Ectodermal cell (in vitro differentiated cells): ENCODE results near the gene NIPA2. TPM values are rescaled to one million over a fixed set of nuclear protein-coding genes. Genes with fewer than 3 reads are reported as not detected.
"Not testable (repeated sequence)": the region's sequence is repeated elsewhere in the genome, so short reads cannot be mapped to it uniquely, and the experiment has no call there.

Experiments
- H3K27ac ChIP-seq: 2 replicates; pipeline ENCODE4 v1.7.0; 2013; ENCODE audit warnings: mild to moderate bottlenecking, low read depth, low read length; ENCODE audit not compliant: insufficient read depth, poor library complexity, severe bottlenecking
- H3K27me3 ChIP-seq: 2 replicates; pipeline ENCODE4 v1.7.0; 2013; ENCODE audit warnings: mild to moderate bottlenecking, low read length; ENCODE audit not compliant: insufficient read depth, control insufficient read depth, poor library complexity, severe bottlenecking
- H3K36me3 ChIP-seq: one replicate; pipeline ENCODE4 v1.7.0; 2013; ENCODE audit warnings: low read length; ENCODE audit not compliant: control insufficient read depth, insufficient read depth
- H3K4me1 ChIP-seq: one replicate; pipeline ENCODE4 v1.7.0; 2013; ENCODE audit warnings: low read length; ENCODE audit not compliant: control insufficient read depth, insufficient read depth
- H3K4me3 ChIP-seq: 2 replicates; pipeline ENCODE4 v1.7.0; 2013; ENCODE audit warnings: low read depth, low read length, control low read depth; ENCODE audit not compliant: insufficient read depth
- H3K9me3 ChIP-seq: 2 replicates; pipeline ENCODE4 v1.7.0; 2013; ENCODE audit warnings: mild to moderate bottlenecking, low read length, moderate library complexity; ENCODE audit not compliant: control insufficient read depth
- WGBS, 2 experiments: methylation state at CpG; one replicate each; pipeline ENCODE4 v1.1.7; 2013; ENCODE audit warnings: missing lambda C conversion rate in 2 of 2; 5-methylcytosine and 5-hydroxymethylcytosine counted together
- polyA plus RNA-seq, 4 experiments: library from polyadenylated mRNA; stranded (reverse); fragments of 50-300 nt; gene quantifications; one replicate each; pipeline ENCODE4 v1.2.3, GENCODE V29; 2013

Gene NIPA2
- polyA plus RNA-seq (2013, experiment 1 of 4), result 52.7 TPM
- polyA plus RNA-seq (2013, experiment 2 of 4), result 51.8 TPM
- 40.1 TPM for polyA plus RNA-seq (2013, experiment 3 of 4)
- polyA plus RNA-seq (2013, experiment 4 of 4), result 44.9 TPM

GRCh38 chr15:22838292-22839042 lies at the start of gene NIPA2:
Gene NIPA2 (plus strand): TSS chr15:22838666. CDS start chr15:22851732, 13,066 bp downstream.
- Histone ChIP-seq H3K4me3 (peak within 1 kb of the TSS; percentile 70), H3K36me3 (no peaks in the 10 kb centered on the region), H3K27me3 (no peaks in the 10 kb centered on the region), H3K27ac (peak within 1 kb of the TSS; percentile 52), H3K4me1 (peaks cover 9% of the 10 kb centered on the region), H3K9me3 (no peaks in the 10 kb centered on the region)
- WGBS, 2 experiments, result 0% methylated on average over 83 of the region's 83 CpGs

DNA sequence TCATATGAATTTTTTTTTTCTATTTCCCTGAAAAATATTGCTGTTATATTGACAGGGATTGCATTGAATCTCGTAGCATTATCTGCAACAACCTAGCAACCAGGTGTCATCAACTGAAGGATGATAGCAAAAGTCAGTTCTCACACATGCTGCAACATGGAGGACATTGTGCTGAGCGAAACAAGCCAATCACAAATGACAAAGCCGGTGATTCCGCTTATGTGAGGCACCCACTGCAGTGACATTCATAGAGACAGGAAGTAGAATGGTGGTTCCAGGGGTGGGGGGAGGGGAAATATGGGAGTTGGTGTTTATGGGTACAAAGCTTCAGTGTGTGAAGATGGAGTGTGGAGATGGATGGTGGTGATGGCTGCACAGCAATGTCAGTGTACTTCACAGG lies 44.4 kb upstream of the NIPA2 start:
- H3K36me3 ChIP-seq, result no peaks in the 10 kb centered on the region
- no peak overlapping the region for H3K27ac ChIP-seq
- no peaks in the 10 kb centered on the region for H3K9me3 ChIP-seq
- H3K4me3 ChIP-seq, result no peak overlapping the region
- no peaks in the 10 kb centered on the region for H3K27me3 ChIP-seq
- H3K4me1 ChIP-seq, result no peaks in the 10 kb centered on the region
- 95 to 97% methylated on average over 4 of the region's 4 CpGs for WGBS, 2 experiments

GRCh38 chr15:22794621-22795167 lies 43.8 kb upstream of the NIPA2 start:
- H3K36me3 ChIP-seq, result no peaks in the 10 kb centered on the region
- H3K9me3 ChIP-seq, result no peaks in the 10 kb centered on the region
- 92 to 93% methylated on average over 17 of the region's 17 CpGs for WGBS, 2 experiments
- H3K27ac ChIP-seq, result no peak overlapping the region
- no peaks in the 10 kb centered on the region for H3K27me3 ChIP-seq
- no peaks in the 10 kb centered on the region for H3K4me1 ChIP-seq
- no peak overlapping the region for H3K4me3 ChIP-seq

DNA sequence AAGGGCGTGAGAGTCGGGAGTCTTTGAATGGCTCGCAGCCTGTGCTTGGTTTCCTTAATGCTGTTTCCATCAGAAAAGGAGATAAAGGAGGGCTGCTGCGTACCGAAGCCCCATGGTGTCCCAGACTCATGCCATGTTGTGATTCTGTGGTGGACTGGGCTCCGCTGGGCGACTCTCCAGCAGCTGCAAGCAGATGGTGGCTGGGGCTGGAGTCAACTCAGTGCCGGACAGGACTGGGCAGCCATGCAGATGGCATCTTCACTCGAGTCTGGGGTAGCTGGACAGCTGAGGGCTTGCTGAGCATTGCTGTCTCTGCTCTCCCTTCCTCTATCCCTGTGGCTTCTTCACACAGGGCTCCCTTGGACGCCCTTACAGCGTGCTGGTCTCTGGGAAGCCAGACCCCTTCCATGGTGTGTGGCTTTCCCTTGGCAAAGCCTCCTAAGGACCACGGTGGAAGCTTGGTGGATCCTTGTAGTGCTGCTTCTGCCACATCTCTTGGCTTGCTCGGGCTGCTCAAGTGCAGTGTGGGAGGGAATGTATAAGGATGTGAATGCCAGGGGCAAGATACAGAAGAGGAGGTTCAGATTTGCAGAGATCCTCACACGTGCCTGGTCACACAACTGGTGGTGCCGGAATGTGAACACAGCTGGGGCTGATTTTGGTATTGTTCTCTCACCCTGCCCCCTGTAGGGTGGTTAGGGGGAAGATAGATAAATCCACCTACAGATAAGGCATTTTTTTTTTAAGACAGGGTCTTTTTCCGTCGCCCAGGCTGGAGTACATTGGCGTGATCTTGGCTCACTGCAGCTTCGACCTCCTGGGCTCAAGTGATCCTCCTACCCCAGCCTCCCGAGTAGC lies 43.0 kb upstream of the NIPA2 start:
- H3K9me3 ChIP-seq, result no peaks in the 10 kb centered on the region
- H3K27me3 ChIP-seq, result no peaks in the 10 kb centered on the region
- H3K27ac ChIP-seq, result no peak overlapping the region
- no peaks in the 10 kb centered on the region for H3K4me1 ChIP-seq
- no peak overlapping the region for H3K4me3 ChIP-seq
- H3K36me3 ChIP-seq, result no peaks in the 10 kb centered on the region
- WGBS, 2 experiments, result 92% methylated on average over 20 of the region's 20 CpGs

DNA sequence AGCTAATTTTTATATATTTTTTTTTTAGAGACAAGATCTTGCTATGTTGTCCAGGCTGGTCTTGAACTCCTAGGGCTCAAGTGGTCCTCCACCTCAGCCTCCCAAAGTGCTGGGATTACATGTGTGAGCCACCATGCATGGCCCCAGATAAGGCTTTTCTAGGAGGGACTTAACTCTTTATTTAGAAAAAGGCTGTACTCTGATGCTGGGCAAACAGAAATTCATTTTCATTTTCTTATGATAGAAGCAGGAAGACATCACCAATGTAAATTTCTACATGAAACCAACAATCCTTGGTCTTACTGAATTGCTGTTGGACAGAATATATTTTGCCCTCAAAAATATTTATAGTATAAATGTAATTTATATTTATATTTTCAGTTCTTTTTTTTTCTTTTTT lies 42.4 kb upstream of the NIPA2 start:
- Histone ChIP-seq H3K36me3 (no peaks in the 10 kb centered on the region), H3K4me3 (no peak overlapping the region), H3K4me1 (no peaks in the 10 kb centered on the region), H3K27ac (no peak overlapping the region), H3K9me3 (no peaks in the 10 kb centered on the region), H3K27me3 (no peaks in the 10 kb centered on the region)

- WGBS, 2 experiments, result 86 to 92% methylated on average over 2 of the region's 2 CpGs
- Histone ChIP-seq H3K4me3 (no peak overlapping the region), H3K9me3 (no peaks in the 10 kb centered on the region), H3K4me1 (no peaks in the 10 kb centered on the region), H3K36me3 (no peaks in the 10 kb centered on the region), H3K27me3 (no peaks in the 10 kb centered on the region), H3K27ac (no peak overlapping the region)
These were observed 38.6 kb upstream of the NIPA2 start for GRCh38 chr15:22799902-22800301.

- not testable (repeated sequence) for H3K27ac ChIP-seq, H3K4me3 ChIP-seq, H3K36me3 ChIP-seq, H3K27me3 ChIP-seq, H3K9me3 ChIP-seq, H3K4me1 ChIP-seq
- 93% methylated on average over 6 to 7 of the region's 10 CpGs for WGBS, 2 experiments
These were observed 35.5 kb upstream of the NIPA2 start for GRCh38 chr15:22803006-22803405.

- H3K4me1 ChIP-seq, result no peaks in the 10 kb centered on the region
- no peaks in the 10 kb centered on the region for H3K36me3 ChIP-seq
- H3K9me3 ChIP-seq, result no peaks in the 10 kb centered on the region
- H3K27me3 ChIP-seq, result no peaks in the 10 kb centered on the region
- no peak overlapping the region for H3K27ac ChIP-seq
- 94 to 95% methylated on average over 11 of the region's 11 CpGs for WGBS, 2 experiments
- H3K4me3 ChIP-seq, result no peak overlapping the region
These were observed 32.3 kb upstream of the NIPA2 start for GRCh38 chr15:22806156-22806555.

GRCh38 chr15:22806664-22807063 lies 31.8 kb upstream of the NIPA2 start:
- no peaks in the 10 kb centered on the region for H3K4me1 ChIP-seq
- no peaks in the 10 kb centered on the region for H3K36me3 ChIP-seq
- H3K27ac ChIP-seq, result no peak overlapping the region
- WGBS, 2 experiments, result 91 to 95% methylated on average over 2 of the region's 2 CpGs
- no peaks in the 10 kb centered on the region for H3K9me3 ChIP-seq
- H3K4me3 ChIP-seq, result no peak overlapping the region
- no peaks in the 10 kb centered on the region for H3K27me3 ChIP-seq

GRCh38 chr15:22807831-22808230 lies 30.6 kb upstream of the NIPA2 start:
- not testable (repeated sequence) for H3K9me3 ChIP-seq, H3K4me3 ChIP-seq, H3K36me3 ChIP-seq, H3K27ac ChIP-seq, H3K4me1 ChIP-seq, H3K27me3 ChIP-seq
- 92 to 93% methylated on average over 9 of the region's 9 CpGs for WGBS, 2 experiments
